Adrenal gland (tissue), 5 donors: ENCODE data around the gene MYCBPAP.
"Not testable (repeated sequence)": the region's sequence is repeated elsewhere in the genome, so short reads cannot be mapped to it uniquely, and the experiment has no call there.

Experiments used
- POLR2A ChIP-seq, 2 donors: fragments of 450-650 bp; IDR thresholded peaks; one replicate each; pipeline ENCODE4 v1.6.1; 2017; ENCODE audit warnings: antibody characterized with exemption in 2 of 2, mild to moderate bottlenecking in 2 of 2, moderate library complexity in 1 of 2
- TF ChIP-seq, protein P1 (sequence below), 6 experiments: fragments of 450-650 bp in 4 of 6; fragments of 200-600 bp in 2 of 6; sonication (generic) in 1 of 6; IDR thresholded peaks; 1 replicate in 5 of 6; 2 replicates in 1 of 6; pipeline versions ENCODE4 v1.5.1 to v1.8.0; 2016 to 2021; ENCODE audit warnings: antibody characterized with exemption in 6 of 6, mild to moderate bottlenecking in 2 of 6, moderate library complexity in 1 of 6
- donor health status: DM: no; HTN: no; CAD: no.

DNA sequence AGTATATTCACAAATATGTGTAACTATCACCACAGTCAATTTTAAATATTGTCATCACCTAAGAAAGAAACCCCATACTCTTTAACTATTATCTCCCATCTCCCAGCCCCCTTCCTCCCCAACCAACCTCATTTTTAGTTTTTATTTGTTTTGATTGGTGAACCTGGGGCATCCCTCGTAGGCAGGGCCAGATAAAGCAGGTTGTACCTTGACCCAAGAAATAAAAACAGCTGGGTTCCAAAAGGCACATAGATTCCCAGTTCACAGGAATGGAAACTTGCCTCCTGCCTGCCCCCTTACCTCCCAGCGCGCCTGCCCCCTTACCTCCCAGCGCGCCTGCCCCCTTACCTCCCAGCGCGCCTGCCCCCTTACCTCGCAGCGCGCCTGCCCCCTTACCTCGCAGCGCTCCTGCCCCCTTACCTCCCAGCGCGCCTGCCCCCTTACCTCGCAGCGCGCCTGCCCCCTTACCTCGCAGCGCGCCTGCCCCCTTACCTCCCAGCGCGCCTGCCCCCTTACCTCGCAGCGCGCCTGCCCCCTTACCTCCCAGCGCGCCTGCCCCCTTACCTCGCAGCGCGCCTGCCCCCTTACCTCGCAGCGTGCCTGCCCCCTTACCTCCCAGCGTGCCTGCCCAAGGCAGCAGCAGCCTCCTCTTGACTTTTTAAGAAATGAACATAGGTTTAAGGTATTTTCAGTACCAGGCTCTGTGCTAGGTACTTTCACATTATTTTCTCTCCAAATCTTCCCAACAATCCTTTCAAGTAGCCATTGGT, 32.3 kb upstream of the MYCBPAP start:
- TF ChIP-seq, protein P1, sequence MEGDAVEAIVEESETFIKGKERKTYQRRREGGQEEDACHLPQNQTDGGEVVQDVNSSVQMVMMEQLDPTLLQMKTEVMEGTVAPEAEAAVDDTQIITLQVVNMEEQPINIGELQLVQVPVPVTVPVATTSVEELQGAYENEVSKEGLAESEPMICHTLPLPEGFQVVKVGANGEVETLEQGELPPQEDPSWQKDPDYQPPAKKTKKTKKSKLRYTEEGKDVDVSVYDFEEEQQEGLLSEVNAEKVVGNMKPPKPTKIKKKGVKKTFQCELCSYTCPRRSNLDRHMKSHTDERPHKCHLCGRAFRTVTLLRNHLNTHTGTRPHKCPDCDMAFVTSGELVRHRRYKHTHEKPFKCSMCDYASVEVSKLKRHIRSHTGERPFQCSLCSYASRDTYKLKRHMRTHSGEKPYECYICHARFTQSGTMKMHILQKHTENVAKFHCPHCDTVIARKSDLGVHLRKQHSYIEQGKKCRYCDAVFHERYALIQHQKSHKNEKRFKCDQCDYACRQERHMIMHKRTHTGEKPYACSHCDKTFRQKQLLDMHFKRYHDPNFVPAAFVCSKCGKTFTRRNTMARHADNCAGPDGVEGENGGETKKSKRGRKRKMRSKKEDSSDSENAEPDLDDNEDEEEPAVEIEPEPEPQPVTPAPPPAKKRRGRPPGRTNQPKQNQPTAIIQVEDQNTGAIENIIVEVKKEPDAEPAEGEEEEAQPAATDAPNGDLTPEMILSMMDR (IDR thresholded peaks at IDR 0.05), result not testable (repeated sequence)
- TF ChIP-seq POLR2A (IDR thresholded peaks at IDR 0.05), result not testable (repeated sequence)
